GM19324 (cell line): Measurements from ENCODE around the gene C2CD3.

ENCODE experiments used
- ATAC-seq: cut with Tn5 transposase; IDR thresholded peaks from one replicate; pipeline ENCODE4 v1.9.1; 2021; ENCODE audit warnings: mild to moderate bottlenecking, moderate library complexity; ENCODE audit not compliant: unreplicated experiment, low FRiP score

Gene C2CD3

DNA sequence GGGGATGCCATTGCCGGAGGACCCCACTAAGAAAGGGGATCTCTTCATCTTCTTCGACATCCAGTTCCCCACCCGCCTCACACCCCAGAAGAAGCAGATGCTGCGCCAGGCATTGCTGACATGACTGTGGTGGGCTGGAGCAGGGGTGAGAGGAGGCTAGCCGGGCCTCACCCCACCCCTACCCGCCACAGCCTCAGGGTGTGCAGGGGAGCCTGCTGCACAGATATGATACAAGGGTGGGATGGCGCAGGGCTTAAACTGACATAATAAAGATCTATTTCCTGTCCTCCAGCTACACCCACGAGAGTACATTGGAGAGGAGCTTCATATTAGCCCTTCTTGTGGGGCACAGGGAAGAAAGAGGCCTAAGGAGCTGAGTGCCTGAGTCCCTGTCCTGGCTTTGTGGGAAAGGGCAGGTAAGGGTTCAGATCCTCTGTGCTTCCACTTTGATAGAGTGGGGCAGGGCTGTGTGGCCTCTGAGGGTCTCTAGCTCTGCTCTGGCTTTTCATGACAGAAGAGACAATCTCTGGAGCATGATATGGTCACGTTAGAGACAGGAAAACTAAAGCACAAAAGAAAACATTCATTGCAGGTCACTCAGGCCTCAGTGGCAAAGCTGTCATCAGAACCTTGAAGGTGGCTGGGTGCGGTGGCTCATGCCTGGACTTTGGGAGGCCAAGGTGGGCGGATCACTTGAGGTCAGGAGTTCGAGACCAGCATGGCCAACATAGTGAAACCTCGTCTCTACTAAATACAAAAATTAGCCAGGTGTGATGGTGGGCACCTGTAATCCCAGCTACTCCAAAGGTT, 200.6 kb downstream of the C2CD3 start:
- ATAC-seq, result no peak

DNA sequence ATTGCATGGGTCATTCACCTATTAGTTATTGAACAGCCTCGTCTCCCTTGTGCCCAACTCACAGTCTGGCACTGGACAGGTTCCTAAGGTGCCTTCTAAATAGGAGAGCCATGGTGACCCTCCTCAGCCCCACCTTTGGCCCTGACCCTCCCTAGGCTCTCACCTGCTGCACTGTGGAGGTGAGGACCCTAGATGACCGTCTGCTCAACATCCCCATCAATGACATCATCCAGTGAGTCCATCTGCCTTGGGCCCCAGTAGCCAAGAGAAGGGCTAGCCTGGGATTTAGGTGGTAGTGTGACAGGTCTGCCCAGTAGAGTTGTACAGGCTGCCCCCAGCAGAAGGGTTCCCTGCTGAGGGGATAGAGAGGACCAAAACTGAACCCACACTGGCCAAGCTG, 201.7 kb downstream of the C2CD3 start:
- no peak for ATAC-seq

DNA sequence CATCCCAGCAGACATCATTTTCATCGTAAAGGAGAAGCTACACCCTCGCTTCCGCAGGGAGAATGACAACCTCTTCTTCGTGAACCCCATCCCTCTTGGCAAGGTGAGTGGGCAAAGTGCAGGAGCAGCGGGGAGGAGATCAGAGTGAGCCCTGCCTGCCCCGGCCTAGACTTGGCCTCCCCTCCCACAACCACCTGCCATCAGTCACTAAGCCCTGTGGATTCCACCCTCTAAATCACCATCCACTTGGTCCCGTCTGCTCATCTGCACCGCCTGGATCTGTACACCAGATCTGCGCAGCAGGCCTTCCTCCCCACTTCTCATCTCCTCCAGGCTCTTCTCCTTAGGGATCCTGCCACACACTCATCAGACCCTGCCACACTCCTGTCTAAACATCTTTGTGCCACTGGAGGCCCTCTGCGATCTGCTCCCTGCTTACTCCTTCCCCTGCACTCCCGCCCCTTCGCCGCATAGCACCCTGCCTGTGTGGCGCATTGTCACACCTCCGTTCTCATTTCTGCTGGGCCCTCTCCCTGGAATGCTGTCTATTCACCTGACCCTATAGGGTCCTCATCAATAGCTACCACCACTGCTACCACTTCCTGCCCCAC, 202.3 kb downstream of the C2CD3 start:
- ATAC-seq, result no peak

DNA sequence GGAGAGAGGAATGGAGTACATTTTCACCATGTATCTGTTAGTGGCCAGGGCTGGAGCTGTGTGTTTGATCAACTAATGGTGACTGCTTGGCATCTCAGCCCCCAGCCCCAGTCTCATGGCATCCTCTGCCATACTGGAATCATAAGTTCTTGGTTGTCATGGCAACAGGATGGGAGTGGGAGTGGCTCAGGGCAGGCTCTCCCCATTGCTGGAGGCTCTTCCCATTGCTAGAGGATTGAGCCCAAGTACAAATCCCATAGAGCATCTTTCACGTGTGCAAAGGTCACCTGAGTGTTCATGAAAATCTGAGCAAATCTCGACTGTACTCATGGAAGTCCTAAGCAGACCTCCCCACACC, 205.1 kb downstream of the C2CD3 start:
- no peak for ATAC-seq

DNA sequence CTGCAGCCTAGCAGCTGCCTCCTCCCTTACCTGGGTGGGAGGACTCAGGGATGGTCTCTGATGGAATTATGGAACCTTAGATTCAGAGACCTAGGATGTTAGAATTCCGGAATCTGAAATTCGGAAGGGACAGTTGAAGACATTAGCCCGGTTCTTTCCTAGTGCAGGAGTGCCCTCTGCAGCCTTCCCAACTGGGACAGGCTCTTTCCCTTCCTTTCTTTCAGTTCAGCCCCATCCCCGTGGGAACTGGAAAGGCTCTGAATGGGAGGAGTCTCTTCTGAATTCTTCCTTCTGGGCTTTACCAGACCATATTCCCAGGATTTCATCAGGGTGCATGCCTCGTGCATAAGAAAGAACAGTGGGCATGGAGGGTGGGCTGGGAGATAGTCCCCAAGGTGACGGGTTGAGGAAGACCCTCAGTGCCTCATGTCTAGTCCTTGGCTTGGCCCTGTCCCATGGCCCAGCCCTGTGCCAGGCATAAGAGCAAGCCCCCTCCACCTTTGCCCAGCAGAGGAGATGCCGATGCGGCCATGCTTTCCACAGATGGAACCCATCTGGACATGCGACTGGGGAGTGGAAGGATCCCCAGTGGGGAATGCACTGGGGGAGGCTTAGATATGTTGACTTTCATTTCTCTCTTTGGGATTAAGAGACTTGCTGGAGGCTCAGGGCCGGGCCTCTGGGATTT, 205.6 kb downstream of the C2CD3 start:
- no peak for ATAC-seq

DNA sequence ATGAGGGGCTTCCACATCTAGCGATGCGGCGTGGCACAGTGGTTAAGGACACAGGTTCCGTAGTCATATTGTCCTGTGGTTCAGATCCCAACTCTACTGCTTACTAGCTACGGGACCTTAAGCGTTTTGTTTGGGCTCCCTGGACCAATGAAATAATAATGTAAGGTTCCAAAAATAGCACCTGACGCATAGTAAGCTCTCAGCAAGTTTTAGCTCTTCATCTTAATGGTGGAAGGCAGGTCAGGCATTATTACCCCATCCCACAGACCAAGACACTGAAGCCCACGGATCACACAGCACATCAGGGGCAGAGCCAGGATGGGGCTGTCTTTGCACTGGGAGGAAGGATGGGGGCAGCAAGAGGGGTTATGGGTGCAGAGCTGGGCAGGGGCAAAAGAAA, 206.9 kb downstream of the C2CD3 start:
- no peak for ATAC-seq
